Superior temporal gyrus (tissue), 1 donor: Measurements from ENCODE around the gene PRAMEF20.
"Not testable (repeated sequence)": the region's sequence is repeated elsewhere in the genome, so short reads cannot be mapped to it uniquely, and the experiment has no call there.

Experiments used
- DNase-seq: peaks from one replicate; pipeline ENCODE4 v3.0.0-alpha.2; 2016; ENCODE audit errors: extremely low spot score

The PRAMEF20 gene

GRCh38 chr1:13410150-13410549 lies at the start of gene PRAMEF20:
Gene PRAMEF20 (plus strand): TSS chr1:13410450. CDS start chr1:13416355, 5,905 bp downstream.
- DNase-seq: not testable (repeated sequence)

GRCh38 chr1:13362364-13362763 lies 47.9 kb upstream of the PRAMEF20 start:
- not testable (repeated sequence) for DNase-seq

GRCh38 chr1:13364928-13365327 lies 45.3 kb upstream of the PRAMEF20 start:
- not testable (repeated sequence) for DNase-seq

- DNase-seq: not testable (repeated sequence)
Observed at GRCh38 chr1:13366536-13366935, 43.7 kb upstream of the PRAMEF20 start.

- not testable (repeated sequence) for DNase-seq
Observed at GRCh38 chr1:13368544-13368943, 41.7 kb upstream of the PRAMEF20 start.

GRCh38 chr1:13378983-13379382 lies 31.3 kb upstream of the PRAMEF20 start:
- DNase-seq: not testable (repeated sequence)

GRCh38 chr1:13380380-13380779 lies 29.9 kb upstream of the PRAMEF20 start:
- DNase-seq: not testable (repeated sequence)

GRCh38 chr1:13389332-13389731 lies 20.9 kb upstream of the PRAMEF20 start, which contains the start of gene PRAMEF17:
Gene PRAMEF17 (plus strand): TSS chr1:13389632. CDS start chr1:13389658, 26 bp downstream.
- DNase-seq: not testable (repeated sequence)

- not testable (repeated sequence) for DNase-seq
Observed at GRCh38 chr1:13393004-13393403, 17.2 kb upstream of the PRAMEF20 start.

GRCh38 chr1:13394761-13395160 lies 15.5 kb upstream of the PRAMEF20 start:
- DNase-seq: not testable (repeated sequence)

GRCh38 chr1:13395311-13395710 lies 14.9 kb upstream of the PRAMEF20 start:
- DNase-seq: not testable (repeated sequence)

GRCh38 chr1:13407811-13408210 lies 2.4 kb upstream of the PRAMEF20 start:
- no peak for DNase-seq

GRCh38 chr1:13430495-13430894 lies 20.2 kb downstream of the PRAMEF20 start:
- DNase-seq: no peak

- DNase-seq: no peak
Observed at GRCh38 chr1:13432251-13432650, 22.0 kb downstream of the PRAMEF20 start.

- DNase-seq: not testable (repeated sequence)
Observed at GRCh38 chr1:13433694-13434358, 23.6 kb downstream of the PRAMEF20 start.

GRCh38 chr1:13435458-13435857 lies 25.2 kb downstream of the PRAMEF20 start:
- DNase-seq: no peak

GRCh38 chr1:13439104-13439783 lies 29.0 kb downstream of the PRAMEF20 start:
- not testable (repeated sequence) for DNase-seq

- DNase-seq: no peak
Observed at GRCh38 chr1:13443335-13443979, 33.2 kb downstream of the PRAMEF20 start.

- DNase-seq: no peak
Observed at GRCh38 chr1:13450204-13450603, 40.0 kb downstream of the PRAMEF20 start.

GRCh38 chr1:13451399-13451965 lies 41.2 kb downstream of the PRAMEF20 start:
- DNase-seq: no peak

- DNase-seq: no peak
Observed at GRCh38 chr1:13456904-13457532, 46.8 kb downstream of the PRAMEF20 start.

- DNase-seq: no peak
Observed at GRCh38 chr1:13461977-13462376, 51.7 kb downstream of the PRAMEF20 start.
